Endothelial cell of umbilical vein (primary cell): ENCODE measurements around the gene CD27.

Source experiments
- EZH2 ChIP-seq: IDR thresholded peaks from 2 replicates; pipeline ENCODE4 v1.6.1; 2012; ENCODE audit warnings: borderline replicate concordance, low read depth, mild to moderate bottlenecking, moderate library complexity, low read length, inconsistent platforms; ENCODE audit not compliant: severe bottlenecking
- FOS ChIP-seq: IDR thresholded peaks from 2 replicates; pipeline ENCODE4 v1.6.1; 2011; ENCODE audit warnings: mild to moderate bottlenecking, low read length, moderate library complexity, borderline replicate concordance; ENCODE audit not compliant: insufficient read depth
- JUN ChIP-seq: IDR thresholded peaks from 2 replicates; pipeline ENCODE4 v1.6.1; 2011; ENCODE audit warnings: borderline replicate concordance, low read depth; ENCODE audit not compliant: insufficient read length, insufficient read depth
- MYC ChIP-seq: IDR thresholded peaks from one replicate; pipeline ENCODE4 v1.6.1; 2011; ENCODE audit warnings: mild to moderate bottlenecking, low read depth, low read length
- POLR2A ChIP-seq: IDR thresholded peaks from 2 replicates; pipeline ENCODE4 v1.6.1; 2012; ENCODE audit warnings: low read depth, mild to moderate bottlenecking, control low read depth, low read length
- POLR2AphosphoS5 ChIP-seq: IDR thresholded peaks from 2 replicates; pipeline ENCODE4 v1.6.1; 2012; ENCODE audit warnings: low read depth, mild to moderate bottlenecking, control low read depth, low read length, moderate library complexity; ENCODE audit not compliant: insufficient read depth
- TF ChIP-seq, protein P1 (sequence below), 2 donors: IDR thresholded peaks; 1 replicate in 1 of 2; 2 replicates in 1 of 2; pipeline ENCODE4 v1.5.1; 2011; ENCODE audit warnings: low read length in 2 of 2, mild to moderate bottlenecking in 2 of 2, moderate library complexity in 2 of 2, control low read depth in 1 of 2, inconsistent platforms in 1 of 2, low read depth in 1 of 2; ENCODE audit not compliant: insufficient read depth in 1 of 2; ENCODE audit errors: extremely low read depth in 1 of 2
- TF ChIP-seq, protein P2 (sequence below): IDR thresholded peaks from 2 replicates; pipeline ENCODE4 v1.6.1; 2011; ENCODE audit not compliant: insufficient read depth, insufficient read length

DNA sequence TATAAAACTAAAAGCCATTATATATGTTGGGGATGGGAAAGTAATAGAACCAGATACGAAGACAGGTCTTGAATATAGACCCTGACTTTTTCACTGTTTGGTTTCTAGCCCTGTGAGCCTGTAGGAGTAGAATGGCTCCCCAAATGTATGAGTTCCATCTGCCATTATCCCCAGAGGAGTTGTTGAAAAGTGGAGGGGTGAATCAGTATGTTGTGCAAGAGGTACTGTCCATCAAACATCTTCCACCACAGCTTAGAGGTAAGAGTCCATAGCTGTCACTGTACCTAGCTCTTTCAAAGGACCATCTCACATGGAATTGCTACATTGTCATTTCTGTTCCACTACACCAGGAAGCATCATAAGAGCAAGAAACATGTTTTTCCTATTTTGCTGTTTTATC, 50.2 kb downstream of the CD27 start:
- TF ChIP-seq, protein P1, sequence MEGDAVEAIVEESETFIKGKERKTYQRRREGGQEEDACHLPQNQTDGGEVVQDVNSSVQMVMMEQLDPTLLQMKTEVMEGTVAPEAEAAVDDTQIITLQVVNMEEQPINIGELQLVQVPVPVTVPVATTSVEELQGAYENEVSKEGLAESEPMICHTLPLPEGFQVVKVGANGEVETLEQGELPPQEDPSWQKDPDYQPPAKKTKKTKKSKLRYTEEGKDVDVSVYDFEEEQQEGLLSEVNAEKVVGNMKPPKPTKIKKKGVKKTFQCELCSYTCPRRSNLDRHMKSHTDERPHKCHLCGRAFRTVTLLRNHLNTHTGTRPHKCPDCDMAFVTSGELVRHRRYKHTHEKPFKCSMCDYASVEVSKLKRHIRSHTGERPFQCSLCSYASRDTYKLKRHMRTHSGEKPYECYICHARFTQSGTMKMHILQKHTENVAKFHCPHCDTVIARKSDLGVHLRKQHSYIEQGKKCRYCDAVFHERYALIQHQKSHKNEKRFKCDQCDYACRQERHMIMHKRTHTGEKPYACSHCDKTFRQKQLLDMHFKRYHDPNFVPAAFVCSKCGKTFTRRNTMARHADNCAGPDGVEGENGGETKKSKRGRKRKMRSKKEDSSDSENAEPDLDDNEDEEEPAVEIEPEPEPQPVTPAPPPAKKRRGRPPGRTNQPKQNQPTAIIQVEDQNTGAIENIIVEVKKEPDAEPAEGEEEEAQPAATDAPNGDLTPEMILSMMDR (IDR thresholded peaks at IDR 0.05; ENCODE audit: extremely low read depth in 1 of 2, insufficient read depth in 1 of 2, low read depth in 1 of 2, low read length in 2 of 2) = no peak
- TF ChIP-seq POLR2A = no peak
- no peak for TF ChIP-seq POLR2AphosphoS5
- TF ChIP-seq MYC = no peak
- TF ChIP-seq, protein P2, sequence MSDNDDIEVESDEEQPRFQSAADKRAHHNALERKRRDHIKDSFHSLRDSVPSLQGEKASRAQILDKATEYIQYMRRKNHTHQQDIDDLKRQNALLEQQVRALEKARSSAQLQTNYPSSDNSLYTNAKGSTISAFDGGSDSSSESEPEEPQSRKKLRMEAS = no peak
- no peak for TF ChIP-seq FOS
- TF ChIP-seq EZH2 = no peak
- no peak for TF ChIP-seq JUN
